Measurements from ENCODE around the gene ANXA6. TPM values are rescaled to one million over a fixed set of nuclear protein-coding genes. Genes with fewer than 3 reads are reported as not detected.

ANXA6 gene
- polyA plus RNA-seq, 1 donor (not counting 4 experiments of a cell fraction or from before 2014, with no cell fraction given), result 37.0 TPM

GRCh38 chr5:151079838-151080612 is 77.6 kb downstream of the ANXA6 start:
- H2AFZ ChIP-seq (ENCODE audit: control insufficient read depth, low read length), result no peak overlapping the region
- FAIRE-seq (peak; percentile 72), DNase-seq (ENCODE audit: low read depth, low spot score) (no peak)
- no peaks in the 10 kb centered on the region for H4K20me1 ChIP-seq (ENCODE audit: control insufficient read depth, extremely low read depth, insufficient read depth, low read length)
- no peak for TF ChIP-seq CTCF (optimal IDR thresholded peaks at IDR 0.05 in 1 of 3, IDR thresholded peaks at IDR 0.05 in 1 of 3, conservative IDR thresholded peaks at IDR 0.05 in 1 of 3; ENCODE audit: extremely low read depth in 1 of 3, insufficient read depth in 2 of 3, low read length in 3 of 3)
- TF ChIP-seq EZH2 (IDR thresholded peaks at IDR 0.05; ENCODE audit: low read length), result no peak
- H3K9me1 ChIP-seq (ENCODE audit: control insufficient read depth, extremely low read depth, insufficient read depth, low read length), result peaks cover 2% of the 10 kb centered on the region
- H3K27ac ChIP-seq (ENCODE audit: control insufficient read depth, insufficient read depth, low read length), result peak overlapping the region; percentile 99
- peak overlapping the region; percentile 97 for H3K4me2 ChIP-seq (ENCODE audit: control insufficient read depth, extremely low read depth, insufficient read depth, low read depth, low read length)
- H3K9me3 ChIP-seq (ENCODE audit: control insufficient read depth, low read depth, low read length), result no peaks in the 10 kb centered on the region
- no peaks in the 10 kb centered on the region for H3K27me3 ChIP-seq (ENCODE audit: control insufficient read depth, extremely low read depth, insufficient read depth, low read length)
- peak overlapping the region; percentile 100 for H3K9ac ChIP-seq (ENCODE audit: control insufficient read depth, extremely low read depth, insufficient read depth, low read length)
- peaks cover 57% of the 10 kb centered on the region for H3K79me2 ChIP-seq (ENCODE audit: control insufficient read depth, insufficient read depth, low read length)
- peaks cover 11 to 15% of the 10 kb centered on the region in 2 experiments for H3K36me3 ChIP-seq (ENCODE audit: control insufficient read depth in 2 of 2, extremely low read depth in 1 of 2, insufficient read depth in 2 of 2, low read length in 2 of 2)
- dilution Hi-C loops (cut with MboI; ENCODE audit: extremely low pct_ligation_motif_present, low sequenced_read_pairs), result no loop called here
- H3K4me3 ChIP-seq (ENCODE audit: control insufficient read depth in 2 of 3, extremely low read depth in 1 of 3, insufficient read depth in 2 of 3, low read depth in 1 of 3, low read length in 3 of 3), result peak overlapping the region; percentile 80 to 91 (median 85)
- H3K4me1 ChIP-seq (ENCODE audit: control insufficient read depth, extremely low read depth, insufficient read depth, low read length), result peaks cover 74% of the 10 kb centered on the region

- Histone ChIP-seq H4K20me1 (ENCODE audit: control insufficient read depth, extremely low read depth, insufficient read depth, low read length) (no peaks in the 10 kb centered on the region), H3K27ac (ENCODE audit: control insufficient read depth, insufficient read depth, low read length) (peak overlapping the region; percentile 99), H3K9me3 (ENCODE audit: control insufficient read depth, low read depth, low read length) (no peaks in the 10 kb centered on the region), H3K9ac (ENCODE audit: control insufficient read depth, extremely low read depth, insufficient read depth, low read length) (peak overlapping the region; percentile 100), H3K4me1 (ENCODE audit: control insufficient read depth, extremely low read depth, insufficient read depth, low read length) (peaks cover 64% of the 10 kb centered on the region), H3K4me3 (ENCODE audit: control insufficient read depth in 2 of 3, extremely low read depth in 1 of 3, insufficient read depth in 2 of 3, low read depth in 1 of 3, low read length in 3 of 3) (no peak overlapping the region), H2AFZ (ENCODE audit: control insufficient read depth, low read length) (no peak overlapping the region), H3K9me1 (ENCODE audit: control insufficient read depth, extremely low read depth, insufficient read depth, low read length) (peaks cover 2% of the 10 kb centered on the region), H3K36me3 (ENCODE audit: control insufficient read depth in 2 of 2, extremely low read depth in 1 of 2, insufficient read depth in 2 of 2, low read length in 2 of 2) (peaks cover 11 to 17% of the 10 kb centered on the region in 2 experiments), H3K27me3 (ENCODE audit: control insufficient read depth, extremely low read depth, insufficient read depth, low read length) (no peaks in the 10 kb centered on the region), H3K4me2 (ENCODE audit: control insufficient read depth, extremely low read depth, insufficient read depth, low read depth, low read length) (no peak overlapping the region), H3K79me2 (ENCODE audit: control insufficient read depth, insufficient read depth, low read length) (peaks cover 65% of the 10 kb centered on the region)
- dilution Hi-C loops (cut with MboI; ENCODE audit: extremely low pct_ligation_motif_present, low sequenced_read_pairs), result no loop called here
- no peak for DNase-seq (ENCODE audit: low read depth, low spot score)
- FAIRE-seq, result no peak
- TF ChIP-seq CTCF (optimal IDR thresholded peaks at IDR 0.05 in 1 of 3, IDR thresholded peaks at IDR 0.05 in 1 of 3, conservative IDR thresholded peaks at IDR 0.05 in 1 of 3; ENCODE audit: extremely low read depth in 1 of 3, insufficient read depth in 2 of 3, low read length in 3 of 3), result no peak
- TF ChIP-seq EZH2 (IDR thresholded peaks at IDR 0.05; ENCODE audit: low read length), result no peak
These were observed 78.9 kb downstream of the ANXA6 start for GRCh38 chr5:151078490-151079262.
